ENCODE results near the gene NRCAM.

GRCh38 chr7:108421720-108422331 lies 34.4 kb downstream of the NRCAM start:
- no peak for TF ChIP-seq POLR2AphosphoS5 (IDR thresholded peaks at IDR 0.05; ENCODE audit: low read depth, low read length)
- no peak for TF ChIP-seq PAX5 (IDR thresholded peaks at IDR 0.05; ENCODE audit: insufficient read depth, low read length, severe bottlenecking)

Measured in GM12891 (cell line).